HFF-Myc (cell line): ENCODE data around the gene VSNL1.

ENCODE experiments used
- DNase-seq: peaks from one replicate; pipeline ENCODE4 v3.0.0-alpha.2; 2011; ENCODE audit warnings: low read depth; ENCODE audit errors: extremely low read depth
- H3K4me3 ChIP-seq: replicated peaks from 2 replicates; pipeline ENCODE4 v1.5.1; 2011; ENCODE audit warnings: low read depth, mild to moderate bottlenecking, control low read depth, low read length
- TF ChIP-seq, protein P1 (sequence below): IDR thresholded peaks from 2 replicates; pipeline ENCODE4 v1.5.1; 2012; ENCODE audit warnings: mild to moderate bottlenecking, low read depth, low read length, control low read depth; ENCODE audit errors: missing control alignments

The VSNL1 gene

DNA sequence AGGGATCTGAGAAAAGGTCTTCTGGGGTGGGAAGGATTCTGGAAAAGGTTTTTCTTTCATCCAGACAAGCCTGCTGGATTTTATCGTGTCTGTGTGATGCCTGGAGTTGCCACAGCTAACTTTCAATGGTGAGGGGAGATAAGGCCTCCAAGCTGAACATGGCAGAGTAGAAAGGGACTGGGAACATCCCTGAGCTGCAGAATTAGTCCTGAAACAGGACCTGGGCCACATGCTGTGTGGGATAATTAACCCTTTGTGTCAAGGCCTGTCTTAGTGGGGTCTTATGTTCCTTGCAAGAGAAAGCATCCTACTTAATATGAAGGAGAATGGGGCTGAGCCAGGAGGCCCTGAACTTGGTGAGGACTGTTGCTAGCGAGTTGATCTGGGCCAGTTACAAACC is 66.4 kb downstream of the VSNL1 start:
- TF ChIP-seq, protein P1, sequence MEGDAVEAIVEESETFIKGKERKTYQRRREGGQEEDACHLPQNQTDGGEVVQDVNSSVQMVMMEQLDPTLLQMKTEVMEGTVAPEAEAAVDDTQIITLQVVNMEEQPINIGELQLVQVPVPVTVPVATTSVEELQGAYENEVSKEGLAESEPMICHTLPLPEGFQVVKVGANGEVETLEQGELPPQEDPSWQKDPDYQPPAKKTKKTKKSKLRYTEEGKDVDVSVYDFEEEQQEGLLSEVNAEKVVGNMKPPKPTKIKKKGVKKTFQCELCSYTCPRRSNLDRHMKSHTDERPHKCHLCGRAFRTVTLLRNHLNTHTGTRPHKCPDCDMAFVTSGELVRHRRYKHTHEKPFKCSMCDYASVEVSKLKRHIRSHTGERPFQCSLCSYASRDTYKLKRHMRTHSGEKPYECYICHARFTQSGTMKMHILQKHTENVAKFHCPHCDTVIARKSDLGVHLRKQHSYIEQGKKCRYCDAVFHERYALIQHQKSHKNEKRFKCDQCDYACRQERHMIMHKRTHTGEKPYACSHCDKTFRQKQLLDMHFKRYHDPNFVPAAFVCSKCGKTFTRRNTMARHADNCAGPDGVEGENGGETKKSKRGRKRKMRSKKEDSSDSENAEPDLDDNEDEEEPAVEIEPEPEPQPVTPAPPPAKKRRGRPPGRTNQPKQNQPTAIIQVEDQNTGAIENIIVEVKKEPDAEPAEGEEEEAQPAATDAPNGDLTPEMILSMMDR, result no peak
- DNase-seq, result no peak
- no peak overlapping the region for H3K4me3 ChIP-seq

DNA sequence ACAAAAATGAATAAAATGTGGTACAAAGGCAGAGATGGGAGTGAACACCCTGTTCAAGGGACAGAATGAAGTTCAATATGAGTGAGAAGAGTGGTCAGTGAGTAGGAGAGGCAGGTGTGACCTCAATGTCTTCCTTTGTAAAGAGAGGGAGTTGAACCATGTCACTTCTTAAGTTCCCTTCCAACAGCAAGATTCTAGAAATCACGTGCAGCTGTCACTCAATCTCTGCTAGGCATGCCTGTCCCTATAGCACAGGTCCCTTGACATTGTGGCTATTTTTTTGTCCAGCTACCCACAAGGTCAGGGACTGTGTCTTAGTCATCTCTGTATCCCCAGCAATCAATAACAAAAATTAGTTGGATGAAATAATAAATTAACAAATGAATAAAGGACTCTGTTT is 66.9 kb downstream of the VSNL1 start:
- DNase-seq, result no peak
- TF ChIP-seq, protein P1, result no peak
- no peak overlapping the region for H3K4me3 ChIP-seq

DNA sequence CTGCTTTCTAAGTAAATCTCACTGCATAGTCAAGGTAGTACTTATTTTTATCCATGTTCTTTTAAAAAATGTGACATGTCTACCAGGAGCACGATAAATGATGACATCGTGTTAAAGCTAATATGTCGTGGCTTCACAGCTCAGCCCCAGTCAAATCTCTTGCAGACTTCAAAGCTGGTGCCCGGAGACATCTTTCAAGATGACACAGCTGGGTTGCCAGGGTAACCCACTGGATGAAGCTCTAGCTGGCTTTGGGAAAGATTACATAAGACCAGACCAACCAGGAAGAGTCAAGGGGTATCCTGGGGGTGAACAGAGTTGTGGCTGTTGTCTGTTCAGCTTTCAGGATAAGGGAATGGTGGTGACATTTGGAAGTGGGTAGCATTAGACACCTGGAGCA is 67.8 kb downstream of the VSNL1 start:
- no peak for DNase-seq
- no peak overlapping the region for H3K4me3 ChIP-seq
- TF ChIP-seq, protein P1, result no peak

DNA sequence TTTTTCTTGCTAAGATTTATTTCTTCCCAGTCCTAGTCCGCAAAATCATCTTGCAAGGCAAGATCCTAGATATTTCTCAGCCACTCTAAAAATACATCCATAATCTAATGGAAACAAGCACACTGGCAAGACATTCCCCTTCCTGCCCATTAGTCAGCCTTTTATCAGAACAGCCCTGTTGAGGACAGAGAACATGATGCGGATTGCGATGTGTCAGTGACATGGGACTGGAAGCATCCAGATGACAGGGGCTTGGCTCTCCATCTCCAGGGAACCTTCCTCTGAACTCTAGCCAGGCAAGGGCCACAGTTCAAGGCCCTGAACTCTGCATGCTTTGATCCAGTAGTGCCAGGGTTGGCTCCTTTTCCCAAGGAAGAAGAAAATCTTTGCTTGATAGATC is 70.0 kb downstream of the VSNL1 start:
- no peak for DNase-seq
- TF ChIP-seq, protein P1, result no peak
- H3K4me3 ChIP-seq, result no peak overlapping the region

DNA sequence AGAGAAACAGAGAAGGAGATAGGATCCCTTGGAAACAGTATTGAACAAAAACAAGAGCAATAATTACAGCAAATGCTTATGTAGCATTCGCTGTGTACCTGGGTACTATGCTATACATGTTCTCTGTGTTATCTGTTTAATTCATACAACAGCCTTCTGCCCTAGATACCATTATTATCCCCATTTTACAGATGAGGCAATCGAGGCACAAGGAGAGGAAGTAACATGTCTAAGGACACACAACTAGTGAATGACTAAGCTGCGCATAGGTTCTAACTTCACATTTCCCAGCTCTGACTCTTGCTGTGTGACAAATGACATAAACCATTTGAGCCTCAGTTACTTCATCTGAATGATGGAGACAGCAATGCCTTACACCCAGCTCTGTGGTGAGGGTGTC is 70.5 kb downstream of the VSNL1 start:
- no peak overlapping the region for H3K4me3 ChIP-seq
- no peak for DNase-seq
- TF ChIP-seq, protein P1, result no peak

DNA sequence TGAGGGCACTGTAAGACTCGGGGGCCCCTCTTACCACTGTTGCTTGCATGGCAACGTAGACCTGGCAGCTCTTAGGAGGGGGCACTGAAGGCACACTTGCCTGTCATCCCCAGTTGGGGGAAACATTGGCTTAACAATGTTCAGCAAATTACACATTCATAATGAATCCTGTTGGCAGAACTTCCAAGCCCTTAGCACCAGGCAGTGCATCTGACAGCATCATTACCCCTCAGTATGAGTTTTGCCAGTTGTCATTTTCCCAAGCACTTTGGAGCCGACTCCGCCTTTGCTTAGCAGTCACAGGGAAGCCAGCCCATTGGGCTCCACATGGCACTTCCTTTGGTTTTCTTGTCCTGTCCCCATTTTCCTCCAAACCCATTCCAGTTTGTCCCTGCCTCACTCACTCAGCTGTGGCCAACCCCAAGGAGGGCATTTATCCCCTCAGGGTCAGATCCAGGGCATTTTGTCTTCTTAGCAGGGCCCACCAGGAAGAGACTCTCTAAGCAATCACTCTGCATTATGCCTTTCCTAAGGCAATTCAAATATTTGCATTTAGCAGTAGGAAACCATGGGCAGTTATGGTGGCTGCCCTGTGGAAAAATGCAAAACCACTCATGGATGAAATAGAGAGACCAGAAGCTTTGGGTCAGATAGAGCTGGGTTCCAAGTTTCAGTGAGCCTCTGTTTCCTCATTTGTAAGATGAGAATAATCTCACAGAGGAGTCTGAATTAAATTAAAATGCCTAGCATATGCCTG is 73.9 kb downstream of the VSNL1 start:
- TF ChIP-seq, protein P1, result no peak
- no peak for DNase-seq
- H3K4me3 ChIP-seq, result no peak overlapping the region

DNA sequence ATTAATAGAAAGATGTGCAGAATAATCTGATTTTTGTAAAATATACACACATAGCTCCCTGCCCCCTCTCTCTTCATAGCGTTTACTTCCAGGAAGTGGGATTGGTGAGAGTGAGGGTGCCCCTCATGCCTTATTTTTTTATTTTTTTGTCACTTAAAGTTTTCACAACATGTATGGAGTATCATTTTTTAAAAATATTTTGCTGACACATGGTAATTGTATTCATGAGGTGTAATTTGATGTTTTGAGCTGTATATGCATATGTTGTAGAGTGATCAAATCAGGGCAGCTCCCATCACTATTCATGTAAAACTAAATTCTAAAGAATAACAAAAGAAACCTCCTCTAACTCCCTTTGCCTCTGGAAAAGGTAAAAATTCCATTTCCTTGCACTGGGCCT is 74.7 kb downstream of the VSNL1 start:
- TF ChIP-seq, protein P1, result no peak
- no peak overlapping the region for H3K4me3 ChIP-seq
- no peak for DNase-seq
